ENCODE measurements around the gene TBX4. TPM values are rescaled to one million over a fixed set of nuclear protein-coding genes. Genes with fewer than 3 reads are reported as not detected.

TBX4 gene
- total RNA-seq, 1 experiment from 2014 or later, result not detected

GRCh38 chr17:61485067-61485775, 33.0 kb downstream of the TBX4 start:
- Histone ChIP-seq H3K79me2 (ENCODE audit: low read length) (no peaks in the 10 kb centered on the region), H3K9me3 (ENCODE audit: low read length) (no peaks in the 10 kb centered on the region), H2AFZ (ENCODE audit: low read length) (no peak overlapping the region), H3K27me3 (ENCODE audit: low read length) (no peaks in the 10 kb centered on the region), H3K9ac (ENCODE audit: low read length) (no peak overlapping the region), H3K4me3 (ENCODE audit: low read length) (no peak overlapping the region), H3K36me3 (ENCODE audit: insufficient read depth, low read length) (no peaks in the 10 kb centered on the region), H3K4me2 (ENCODE audit: low read depth, low read length, poor library complexity, severe bottlenecking) (no peak overlapping the region), H3K27ac (ENCODE audit: low read length) (no peak overlapping the region), H4K20me1 (ENCODE audit: insufficient read depth, low read depth, low read length) (no peaks in the 10 kb centered on the region), H3K9me2 (replicated peaks; ENCODE audit: insufficient read depth, low read length) (no peaks in the 10 kb centered on the region), H3K4me1 (ENCODE audit: low read length) (no peaks in the 10 kb centered on the region)
- no peak for DNase-seq

- H4K20me1 ChIP-seq (ENCODE audit: insufficient read depth, low read depth, low read length), result no peaks in the 10 kb centered on the region
- no peak overlapping the region for H2AFZ ChIP-seq (ENCODE audit: low read length)
- no peak overlapping the region for H3K4me3 ChIP-seq (ENCODE audit: low read length)
- H3K79me2 ChIP-seq (ENCODE audit: low read length), result no peaks in the 10 kb centered on the region
- H3K4me1 ChIP-seq (ENCODE audit: low read length), result no peaks in the 10 kb centered on the region
- H3K9me2 ChIP-seq (replicated peaks; ENCODE audit: insufficient read depth, low read length), result no peaks in the 10 kb centered on the region
- H3K9ac ChIP-seq (ENCODE audit: low read length), result no peak overlapping the region
- H3K36me3 ChIP-seq (ENCODE audit: insufficient read depth, low read length), result no peaks in the 10 kb centered on the region
- DNase-seq, result no peak
- no peak overlapping the region for H3K4me2 ChIP-seq (ENCODE audit: low read depth, low read length, poor library complexity, severe bottlenecking)
- H3K27ac ChIP-seq (ENCODE audit: low read length), result no peak overlapping the region
- no peaks in the 10 kb centered on the region for H3K9me3 ChIP-seq (ENCODE audit: low read length)
- no peaks in the 10 kb centered on the region for H3K27me3 ChIP-seq (ENCODE audit: low read length)
These were observed 34.2 kb downstream of the TBX4 start for GRCh38 chr17:61486135-61487120.

- DNase-seq, result no peak
- no peak overlapping the region for H3K9ac ChIP-seq (ENCODE audit: low read length)
- H3K27ac ChIP-seq (ENCODE audit: low read length), result no peak overlapping the region
- no peaks in the 10 kb centered on the region for H4K20me1 ChIP-seq (ENCODE audit: insufficient read depth, low read depth, low read length)
- H2AFZ ChIP-seq (ENCODE audit: low read length), result no peak overlapping the region
- H3K4me1 ChIP-seq (ENCODE audit: low read length), result no peaks in the 10 kb centered on the region
- no peaks in the 10 kb centered on the region for H3K9me3 ChIP-seq (ENCODE audit: low read length)
- H3K4me2 ChIP-seq (ENCODE audit: low read depth, low read length, poor library complexity, severe bottlenecking), result no peak overlapping the region
- no peaks in the 10 kb centered on the region for H3K79me2 ChIP-seq (ENCODE audit: low read length)
- no peaks in the 10 kb centered on the region for H3K36me3 ChIP-seq (ENCODE audit: insufficient read depth, low read length)
- no peak overlapping the region for H3K4me3 ChIP-seq (ENCODE audit: low read length)
- H3K27me3 ChIP-seq (ENCODE audit: low read length), result no peaks in the 10 kb centered on the region
- H3K9me2 ChIP-seq (replicated peaks; ENCODE audit: insufficient read depth, low read length), result no peaks in the 10 kb centered on the region
These were observed 35.2 kb downstream of the TBX4 start for GRCh38 chr17:61487161-61487988.

- H3K79me2 ChIP-seq (ENCODE audit: low read length), result no peaks in the 10 kb centered on the region
- H3K9ac ChIP-seq (ENCODE audit: low read length), result no peak overlapping the region
- H3K4me2 ChIP-seq (ENCODE audit: low read depth, low read length, poor library complexity, severe bottlenecking), result no peak overlapping the region
- no peaks in the 10 kb centered on the region for H3K9me3 ChIP-seq (ENCODE audit: low read length)
- no peaks in the 10 kb centered on the region for H3K4me1 ChIP-seq (ENCODE audit: low read length)
- no peak for DNase-seq
- no peak overlapping the region for H3K4me3 ChIP-seq (ENCODE audit: low read length)
- no peaks in the 10 kb centered on the region for H3K27me3 ChIP-seq (ENCODE audit: low read length)
- H3K9me2 ChIP-seq (replicated peaks; ENCODE audit: insufficient read depth, low read length), result no peaks in the 10 kb centered on the region
- no peaks in the 10 kb centered on the region for H4K20me1 ChIP-seq (ENCODE audit: insufficient read depth, low read depth, low read length)
- H2AFZ ChIP-seq (ENCODE audit: low read length), result no peak overlapping the region
- no peaks in the 10 kb centered on the region for H3K36me3 ChIP-seq (ENCODE audit: insufficient read depth, low read length)
- H3K27ac ChIP-seq (ENCODE audit: low read length), result no peak overlapping the region
These were observed 35.9 kb downstream of the TBX4 start for GRCh38 chr17:61487989-61488595.

- H3K27ac ChIP-seq (ENCODE audit: low read length), result no peak overlapping the region
- no peak overlapping the region for H3K4me3 ChIP-seq (ENCODE audit: low read length)
- H4K20me1 ChIP-seq (ENCODE audit: insufficient read depth, low read depth, low read length), result no peaks in the 10 kb centered on the region
- no peaks in the 10 kb centered on the region for H3K36me3 ChIP-seq (ENCODE audit: insufficient read depth, low read length)
- DNase-seq, result no peak
- no peaks in the 10 kb centered on the region for H3K4me1 ChIP-seq (ENCODE audit: low read length)
- no peaks in the 10 kb centered on the region for H3K27me3 ChIP-seq (ENCODE audit: low read length)
- H3K79me2 ChIP-seq (ENCODE audit: low read length), result no peaks in the 10 kb centered on the region
- no peaks in the 10 kb centered on the region for H3K9me2 ChIP-seq (replicated peaks; ENCODE audit: insufficient read depth, low read length)
- no peaks in the 10 kb centered on the region for H3K9me3 ChIP-seq (ENCODE audit: low read length)
- no peak overlapping the region for H3K4me2 ChIP-seq (ENCODE audit: low read depth, low read length, poor library complexity, severe bottlenecking)
- H3K9ac ChIP-seq (ENCODE audit: low read length), result no peak overlapping the region
- H2AFZ ChIP-seq (ENCODE audit: low read length), result no peak overlapping the region
These were observed 36.9 kb downstream of the TBX4 start for GRCh38 chr17:61488878-61489718.

- no peaks in the 10 kb centered on the region for H3K79me2 ChIP-seq (ENCODE audit: low read length)
- no peaks in the 10 kb centered on the region for H3K9me3 ChIP-seq (ENCODE audit: low read length)
- H3K9ac ChIP-seq (ENCODE audit: low read length), result no peak overlapping the region
- no peak for DNase-seq
- no peak overlapping the region for H3K4me3 ChIP-seq (ENCODE audit: low read length)
- no peaks in the 10 kb centered on the region for H3K9me2 ChIP-seq (replicated peaks; ENCODE audit: insufficient read depth, low read length)
- no peak overlapping the region for H3K4me2 ChIP-seq (ENCODE audit: low read depth, low read length, poor library complexity, severe bottlenecking)
- no peaks in the 10 kb centered on the region for H4K20me1 ChIP-seq (ENCODE audit: insufficient read depth, low read depth, low read length)
- no peaks in the 10 kb centered on the region for H3K4me1 ChIP-seq (ENCODE audit: low read length)
- no peak overlapping the region for H3K27ac ChIP-seq (ENCODE audit: low read length)
- no peaks in the 10 kb centered on the region for H3K36me3 ChIP-seq (ENCODE audit: insufficient read depth, low read length)
- H3K27me3 ChIP-seq (ENCODE audit: low read length), result no peaks in the 10 kb centered on the region
- no peak overlapping the region for H2AFZ ChIP-seq (ENCODE audit: low read length)
These were observed 37.7 kb downstream of the TBX4 start for GRCh38 chr17:61489719-61490490.

GRCh38 chr17:61490540-61490975, 38.3 kb downstream of the TBX4 start:
- H3K4me2 ChIP-seq (ENCODE audit: low read depth, low read length, poor library complexity, severe bottlenecking), result no peak overlapping the region
- no peaks in the 10 kb centered on the region for H3K9me3 ChIP-seq (ENCODE audit: low read length)
- no peak overlapping the region for H3K27ac ChIP-seq (ENCODE audit: low read length)
- no peaks in the 10 kb centered on the region for H3K79me2 ChIP-seq (ENCODE audit: low read length)
- H3K9ac ChIP-seq (ENCODE audit: low read length), result no peak overlapping the region
- DNase-seq, result no peak
- no peaks in the 10 kb centered on the region for H4K20me1 ChIP-seq (ENCODE audit: insufficient read depth, low read depth, low read length)
- H3K4me1 ChIP-seq (ENCODE audit: low read length), result no peaks in the 10 kb centered on the region
- no peaks in the 10 kb centered on the region for H3K9me2 ChIP-seq (replicated peaks; ENCODE audit: insufficient read depth, low read length)
- no peak overlapping the region for H2AFZ ChIP-seq (ENCODE audit: low read length)
- H3K4me3 ChIP-seq (ENCODE audit: low read length), result no peak overlapping the region
- H3K27me3 ChIP-seq (ENCODE audit: low read length), result no peaks in the 10 kb centered on the region
- no peaks in the 10 kb centered on the region for H3K36me3 ChIP-seq (ENCODE audit: insufficient read depth, low read length)
